Measurements from ENCODE around the gene TMEM60. TPM values are rescaled to one million over a fixed set of nuclear protein-coding genes. Genes with fewer than 3 reads are reported as not detected.

Gene TMEM60
- polyA plus RNA-seq, 3 donors = 13.4 to 25.6 (median 17.4) TPM

GRCh38 chr7:77746824-77747165 is 51.4 kb downstream of the TMEM60 start:
- no peak overlapping the region for H3K27ac ChIP-seq (ENCODE audit: low read depth, low read length)
- WGBS, 3 donors = 99 to 100% (median 100%) methylated on average over 2 of the region's 2 CpGs

- 80 to 94% (median 83%) methylated on average over 6 of the region's 6 CpGs for WGBS, 3 donors
- no peak overlapping the region for H3K27ac ChIP-seq (ENCODE audit: low read depth, low read length)
These were observed 51.9 kb downstream of the TMEM60 start for GRCh38 chr7:77746164-77746823.

- 95 to 99% (median 98%) methylated on average over 4 of the region's 4 CpGs for WGBS, 3 donors
- H3K27ac ChIP-seq (ENCODE audit: low read depth, low read length) = no peak overlapping the region
These were observed 52.5 kb downstream of the TMEM60 start for GRCh38 chr7:77745746-77746145.

Other genes with a start within 250 kb of the TMEM60 start
- gene RSBN1L, start 102.0 kb downstream of the TMEM60 start, polyA plus RNA-seq = 1 to 10 TPM; 4.1 to 5.5 (median 4.8) TPM
- 1 to 10 TPM; 2.2 to 4.7 (median 4.2) TPM for gene PHTF2, start 339 bp upstream of the TMEM60 start, polyA plus RNA-seq